ENCODE results near the gene ZSCAN10. TPM values are rescaled to one million over a fixed set of nuclear protein-coding genes. Genes with fewer than 3 reads are reported as not detected.

Gene ZSCAN10
- total RNA-seq, 1 experiment from 2014 or later = 0.76 TPM

DNA sequence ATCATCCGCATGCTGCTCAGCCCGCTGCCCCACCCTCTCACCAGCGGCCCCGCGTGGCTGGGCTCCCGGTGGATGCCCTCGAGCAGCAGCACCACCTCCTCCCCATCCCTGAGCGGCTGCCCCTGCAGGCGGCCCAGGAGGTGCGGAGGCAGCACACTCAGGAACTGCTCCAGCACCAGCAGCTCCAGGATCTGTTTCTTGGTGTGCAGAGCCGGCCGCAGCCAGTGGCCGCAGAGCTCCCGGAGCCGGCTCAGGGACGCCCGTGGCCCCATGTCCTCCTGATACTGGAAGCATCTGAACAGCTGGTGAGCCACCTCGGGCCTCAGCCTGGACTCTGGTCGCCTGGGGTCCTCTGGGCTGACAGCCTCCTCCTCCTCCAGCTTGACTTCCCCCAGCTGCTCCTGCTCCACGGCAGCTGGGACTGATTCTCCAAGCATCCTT is 6.6 kb downstream of the ZSCAN10 start:
- Histone ChIP-seq H3K9me2 (ENCODE audit: insufficient read depth) (no peaks in the 10 kb centered on the region), H3K79me2 (ENCODE audit: insufficient read depth, low read length) (no peaks in the 10 kb centered on the region), H3K4me3 (replicated peaks in 1 of 2; ENCODE audit: low read depth in 1 of 2, low read length in 2 of 2) (no peak overlapping the region), H2AFZ (ENCODE audit: low read depth, low read length, poor library complexity, severe bottlenecking) (no peak overlapping the region), H3K27ac (ENCODE audit: low read depth, low read length) (no peak overlapping the region), H3K36me3 (ENCODE audit: control insufficient read depth in 1 of 2, insufficient read depth in 2 of 2, low read length in 2 of 2) (no peaks in the 10 kb centered on the region), H3K27me3 (ENCODE audit: insufficient read depth, low read length) (no peaks in the 10 kb centered on the region), H3K9me3 (ENCODE audit: control insufficient read depth in 1 of 2, insufficient read depth in 1 of 2, low read depth in 1 of 2, low read length in 2 of 2) (no peaks in the 10 kb centered on the region), H4K20me1 (ENCODE audit: insufficient read depth) (no peaks in the 10 kb centered on the region), H3K9ac (ENCODE audit: low read length) (no peak overlapping the region), H3K4me2 (ENCODE audit: low read length) (no peak overlapping the region), H3K4me1 (ENCODE audit: control insufficient read depth in 1 of 2, insufficient read depth in 2 of 2, low read length in 2 of 2) (peaks cover 0 to 7% of the 10 kb centered on the region in 2 experiments; a peak in 2 of 4 replicates)
- ChIA-PET POLR2A (no interaction called here), CTCF (no interaction called here), RAD21 (ENCODE audit: low non-redundant PET in 1 of 2, low total read pairs in 2 of 2, uncharacterized antibody in 2 of 2, unreplicated experiment in 2 of 2) (no interaction called here)
- no peak for DNase-seq (ENCODE audit: low read depth, low spot score)
- no TSS peak for BruUV-seq (replicated peaks)
- ATAC-seq = no peak
- intact Hi-C loops (cut with micrococcal nuclease) = no loop called here
- TF ChIP-seq TCF7L2 (IDR thresholded peaks at IDR 0.05; ENCODE audit: borderline replicate concordance, extremely low read depth, insufficient read depth, insufficient read length) = no peak
- TF ChIP-seq EZH2phosphoT487 (IDR thresholded peaks at IDR 0.05; ENCODE audit: borderline replicate concordance) = no peak
- TF ChIP-seq JUND (IDR thresholded peaks at IDR 0.05) = no peak
- TF ChIP-seq ZFX (IDR thresholded peaks at IDR 0.05) = no peak
- TF ChIP-seq RAD21 (IDR thresholded peaks at IDR 0.05; ENCODE audit: low read depth) = no peak
- TF ChIP-seq YY1 (IDR thresholded peaks at IDR 0.05; ENCODE audit: extremely low read depth, insufficient replicate concordance, low read depth, low read length) = no peak
- no peak for TF ChIP-seq FOSL1 (IDR thresholded peaks at IDR 0.05; ENCODE audit: low read depth)
- TF ChIP-seq ZBTB33 (IDR thresholded peaks at IDR 0.05; ENCODE audit: extremely low read depth, insufficient replicate concordance, low read length) = no peak
- TF ChIP-seq MAX (IDR thresholded peaks at IDR 0.05) = no peak
- TF ChIP-seq, protein P1, sequence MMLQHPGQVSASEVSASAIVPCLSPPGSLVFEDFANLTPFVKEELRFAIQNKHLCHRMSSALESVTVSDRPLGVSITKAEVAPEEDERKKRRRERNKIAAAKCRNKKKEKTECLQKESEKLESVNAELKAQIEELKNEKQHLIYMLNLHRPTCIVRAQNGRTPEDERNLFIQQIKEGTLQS (IDR thresholded peaks at IDR 0.05) = no peak
- TF ChIP-seq CBX3 (IDR thresholded peaks at IDR 0.05; ENCODE audit: low read depth) = no peak
- no peak for TF ChIP-seq POLR2A (IDR thresholded peaks at IDR 0.05; ENCODE audit: borderline replicate concordance, extremely low read depth, insufficient read depth, insufficient read length)

Measured in HCT116 (cell line).